NCI-H82 treated with DMSO at 0.1 percent for 48 hours (cell line): Measurements from ENCODE around the gene NOL4L.

ENCODE experiments used
- DNase-seq: peaks from one replicate; lab custom pipeline; 2025; ENCODE audit not compliant: unreplicated experiment; lab: John Stamatoyannopoulos, UW

Gene NOL4L

DNA sequence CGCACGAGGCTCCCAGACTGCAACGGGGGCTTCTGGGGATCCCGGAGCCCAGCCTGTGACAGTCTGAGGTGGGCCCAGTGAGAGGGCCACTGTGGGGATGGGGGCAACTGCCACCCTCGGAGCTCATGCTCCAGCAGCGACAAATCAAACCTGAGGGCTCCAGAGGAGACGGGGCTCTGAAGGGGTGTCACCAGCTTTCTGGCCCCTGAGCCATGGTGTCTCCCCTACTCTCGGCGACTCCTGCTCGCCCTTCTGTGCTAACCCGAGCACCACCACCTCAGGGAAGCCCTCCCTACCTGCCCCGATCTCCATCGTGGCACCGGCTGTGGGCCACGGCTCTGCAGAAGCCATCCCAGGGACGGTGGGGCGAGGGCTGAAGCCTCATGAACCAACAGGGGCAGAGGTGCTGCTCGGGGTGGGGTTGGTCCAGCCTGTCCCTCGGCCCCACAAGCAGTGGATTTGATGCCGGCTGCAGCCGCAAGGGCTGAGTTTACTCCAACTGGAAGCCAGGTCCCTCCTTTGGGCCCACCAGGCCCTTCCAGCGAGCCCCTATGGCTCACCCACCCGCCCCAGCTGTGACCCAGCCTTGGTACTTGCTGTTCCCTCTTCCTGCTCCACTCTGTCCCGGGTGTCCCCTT lies 124.3 kb downstream of the NOL4L start:
- no peak for DNase-seq

GRCh38 chr20:32460231-32460630 lies 124.9 kb downstream of the NOL4L start:
- DNase-seq, result no peak

GRCh38 chr20:32458837-32459220 lies 126.3 kb downstream of the NOL4L start:
- DNase-seq, result no peak

DNA sequence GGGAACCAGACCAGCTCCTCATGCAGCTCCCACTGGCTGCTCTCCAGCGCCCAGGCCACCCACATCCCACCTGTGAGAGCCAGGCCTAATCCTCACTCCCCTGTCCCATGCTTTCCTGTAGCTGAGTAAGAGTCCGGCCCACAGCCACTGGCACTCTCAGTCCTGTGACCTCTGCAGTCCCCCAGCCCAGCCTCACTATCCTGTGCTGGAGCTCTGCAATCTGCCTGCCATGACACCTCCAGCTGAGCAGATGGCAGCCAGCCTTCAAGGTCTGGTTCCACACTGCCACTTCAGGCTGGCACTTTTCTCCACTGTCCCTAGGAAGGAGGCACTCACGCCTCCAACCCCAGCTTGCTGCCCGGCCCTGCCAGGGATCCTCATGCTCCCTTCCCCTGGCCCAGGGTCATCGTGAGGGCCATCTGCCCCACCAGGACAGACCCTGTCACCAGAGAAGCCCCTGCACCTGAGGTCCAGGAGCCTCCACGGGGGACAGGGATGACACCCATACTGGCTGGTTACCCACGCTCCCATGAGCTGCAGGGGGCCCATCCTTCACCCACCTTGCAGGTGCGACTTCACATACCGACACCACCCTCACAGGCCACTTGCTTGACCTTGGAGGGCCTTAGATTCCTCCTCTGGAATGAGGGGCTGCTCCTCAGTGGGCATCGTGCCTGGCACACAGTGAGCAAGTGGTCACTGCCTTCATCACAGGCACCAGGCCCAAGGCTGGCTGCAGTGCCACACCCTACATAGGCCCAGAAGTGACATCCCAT lies 126.9 kb downstream of the NOL4L start:
- DNase-seq, result no peak

GRCh38 chr20:32457479-32457986 lies 127.6 kb downstream of the NOL4L start:
- DNase-seq, result peak; percentile 67

DNA sequence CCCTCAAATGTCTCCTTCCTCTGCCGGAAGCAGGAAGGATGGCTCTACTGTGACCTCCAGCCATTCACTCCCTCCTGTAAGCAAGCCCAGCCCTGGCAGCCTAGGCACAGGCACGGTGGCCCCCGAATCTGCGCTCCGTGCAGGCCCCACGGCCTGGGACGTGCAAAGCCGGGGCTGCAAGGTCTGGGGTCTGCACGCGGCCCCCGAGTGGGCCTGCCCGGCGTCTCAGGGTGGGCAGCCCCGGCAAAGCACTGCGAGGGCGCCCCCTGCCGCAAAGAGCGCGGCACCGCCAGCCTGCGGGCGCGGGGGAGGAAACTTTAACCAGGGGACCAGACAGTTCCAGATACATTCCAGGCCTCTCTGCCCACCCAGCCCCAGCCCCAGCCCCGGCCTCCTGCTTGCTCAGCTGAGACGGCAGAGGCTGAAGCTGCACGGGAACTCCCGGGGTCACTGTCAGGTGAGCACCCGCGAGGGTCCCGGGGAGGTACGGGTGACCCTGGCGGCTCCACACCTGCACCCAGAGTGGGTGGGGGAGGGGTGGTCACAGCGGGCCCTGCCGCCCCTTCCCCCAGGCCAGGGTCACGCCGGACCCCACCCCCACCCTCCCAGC lies 128.2 kb downstream of the NOL4L start:
- DNase-seq, result peak; percentile 35

- no peak for DNase-seq
These were observed 129.0 kb downstream of the NOL4L start for GRCh38 chr20:32455901-32456701.

- DNase-seq, result no peak
These were observed 129.8 kb downstream of the NOL4L start for GRCh38 chr20:32455171-32455900.

DNA sequence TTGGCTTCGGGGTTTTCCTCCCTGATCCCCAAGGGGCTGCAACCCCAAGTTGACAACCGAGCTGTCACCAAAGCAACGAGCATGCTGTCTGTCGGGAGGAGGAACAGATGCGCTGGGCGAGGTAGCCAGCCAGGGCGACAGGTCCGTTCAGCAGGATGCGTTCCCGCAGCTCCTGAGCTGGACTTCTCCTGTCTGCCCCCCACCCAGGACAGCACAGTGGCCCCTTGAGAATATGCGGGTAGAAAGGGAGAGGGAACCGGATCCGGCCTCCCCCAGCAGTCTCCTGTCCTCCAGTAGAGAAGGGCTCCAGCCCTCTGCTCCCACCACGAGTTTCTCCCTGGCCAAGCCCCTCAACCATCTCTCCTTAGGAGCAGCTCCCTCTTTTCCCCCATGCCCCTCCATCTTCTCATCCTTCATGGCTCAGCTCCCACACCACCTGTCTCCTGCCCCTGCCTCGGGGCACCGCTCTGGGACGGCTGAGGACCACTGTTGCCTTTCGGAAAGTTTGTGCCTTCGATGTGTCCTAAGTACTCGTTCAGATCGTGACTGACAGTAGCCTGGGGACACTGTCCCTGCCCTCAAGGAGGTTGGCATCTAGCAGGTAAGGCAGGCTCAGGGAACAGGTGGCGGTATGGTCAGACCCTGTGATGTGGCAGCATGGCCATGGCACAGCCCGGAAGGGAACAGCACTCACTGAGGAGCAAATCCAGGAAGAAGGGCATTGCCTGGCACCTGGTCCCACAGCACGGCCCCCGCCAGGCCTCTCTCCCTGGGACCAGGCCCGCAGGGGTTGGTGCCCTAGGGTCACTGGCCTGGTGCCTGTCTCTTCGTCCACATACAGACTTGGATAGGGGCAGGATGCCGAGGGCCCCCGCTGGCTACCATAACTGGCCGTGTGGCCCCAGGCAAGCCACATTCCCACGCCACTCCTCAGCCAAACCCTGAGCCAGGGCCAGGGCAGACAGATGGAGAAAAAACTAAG lies 130.7 kb downstream of the NOL4L start:
- DNase-seq, result no peak

DNA sequence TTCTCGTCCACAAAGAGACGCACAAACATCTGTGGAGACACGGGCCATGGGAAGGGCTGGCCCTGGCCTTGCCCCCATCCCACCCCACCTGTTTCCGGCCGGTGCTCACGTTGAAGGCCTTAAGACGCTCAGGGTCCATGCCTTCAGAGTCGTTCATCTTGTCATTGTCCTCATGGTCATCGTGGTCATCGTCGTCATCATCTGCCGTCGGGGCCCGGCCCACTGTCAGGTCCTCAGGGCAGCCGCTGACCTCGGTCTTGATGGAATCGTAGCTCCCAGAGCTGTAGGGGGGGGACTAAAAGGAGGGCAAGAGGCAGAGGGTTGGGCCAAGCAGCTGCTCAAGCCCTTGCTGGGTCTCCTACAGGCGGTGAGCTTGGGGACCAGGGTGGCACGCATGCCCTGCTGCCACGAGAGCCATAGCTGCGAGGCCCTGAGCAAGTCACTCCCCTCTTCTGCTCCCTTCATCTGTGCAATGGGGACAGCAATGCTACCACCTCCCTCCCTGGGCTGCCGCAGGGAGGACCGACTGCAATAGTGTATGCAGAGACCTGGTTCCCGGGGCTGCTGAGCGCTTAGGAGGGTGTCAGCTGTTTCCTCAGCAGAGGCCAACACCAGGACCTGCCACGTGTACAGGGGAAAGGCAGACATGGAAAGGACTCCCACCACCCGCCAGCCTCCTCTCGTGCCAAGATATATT lies 131.5 kb downstream of the NOL4L start:
- no peak for DNase-seq

GRCh38 chr20:32452776-32453466 lies 132.2 kb downstream of the NOL4L start:
- DNase-seq, result no peak

DNA sequence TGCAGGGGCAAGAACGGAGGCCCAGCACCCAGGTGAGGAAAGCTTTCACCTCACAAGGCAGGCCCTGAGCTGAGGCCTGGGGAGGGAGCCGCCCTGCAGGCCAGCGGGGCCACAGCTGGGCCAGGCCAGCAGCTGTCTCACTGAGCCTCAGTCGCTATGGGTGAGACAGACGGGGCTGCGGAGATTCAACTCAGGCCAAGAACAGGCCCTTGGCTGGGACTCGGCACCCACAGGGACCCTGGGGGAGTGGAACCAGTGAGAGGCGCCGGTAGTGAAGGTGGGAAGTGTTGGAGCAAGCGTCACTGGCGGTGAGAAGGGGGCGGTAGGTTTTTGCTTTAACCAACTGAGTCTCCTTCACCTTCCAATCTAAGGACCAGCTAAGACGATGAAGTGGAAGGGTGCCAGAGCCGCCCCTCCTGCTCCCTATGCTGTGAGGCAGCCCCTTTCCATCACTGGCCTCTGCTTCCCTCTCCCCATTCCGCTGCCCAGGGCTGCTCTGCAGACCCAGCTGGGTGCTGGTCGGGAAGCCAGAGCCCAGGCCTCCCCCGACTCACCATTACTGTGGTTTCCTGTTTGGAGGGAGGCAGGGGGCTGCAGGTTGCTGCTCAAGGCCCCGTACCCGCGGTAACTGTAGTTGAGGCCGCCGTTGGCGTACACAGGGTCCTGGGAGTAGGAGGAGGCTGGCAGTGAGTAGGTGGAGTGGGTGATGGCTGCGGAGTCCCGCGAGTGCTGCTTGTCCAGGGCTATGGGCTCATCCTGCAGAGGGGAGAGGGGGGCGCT lies 133.3 kb downstream of the NOL4L start:
- no peak for DNase-seq

DNA sequence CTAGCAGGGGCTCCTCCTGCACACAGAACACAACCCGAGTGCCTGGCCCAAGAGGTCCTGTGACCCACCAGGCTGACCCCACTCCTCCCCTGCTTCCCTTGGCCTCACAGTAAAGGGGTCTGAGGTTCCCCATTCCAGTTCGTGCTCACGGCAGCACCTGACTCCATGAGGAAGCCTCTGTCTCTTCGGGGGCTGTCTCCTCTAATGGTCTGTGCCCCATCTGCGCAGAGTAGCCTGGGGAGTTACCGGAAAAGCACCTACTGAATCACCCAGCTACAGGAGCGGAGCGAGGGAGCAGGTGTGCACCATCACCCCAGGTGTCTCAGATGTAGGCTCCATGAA lies 133.8 kb downstream of the NOL4L start:
- DNase-seq, result no peak

GRCh38 chr20:32450484-32451061 lies 134.6 kb downstream of the NOL4L start:
- DNase-seq, result peak; percentile 77

DNA sequence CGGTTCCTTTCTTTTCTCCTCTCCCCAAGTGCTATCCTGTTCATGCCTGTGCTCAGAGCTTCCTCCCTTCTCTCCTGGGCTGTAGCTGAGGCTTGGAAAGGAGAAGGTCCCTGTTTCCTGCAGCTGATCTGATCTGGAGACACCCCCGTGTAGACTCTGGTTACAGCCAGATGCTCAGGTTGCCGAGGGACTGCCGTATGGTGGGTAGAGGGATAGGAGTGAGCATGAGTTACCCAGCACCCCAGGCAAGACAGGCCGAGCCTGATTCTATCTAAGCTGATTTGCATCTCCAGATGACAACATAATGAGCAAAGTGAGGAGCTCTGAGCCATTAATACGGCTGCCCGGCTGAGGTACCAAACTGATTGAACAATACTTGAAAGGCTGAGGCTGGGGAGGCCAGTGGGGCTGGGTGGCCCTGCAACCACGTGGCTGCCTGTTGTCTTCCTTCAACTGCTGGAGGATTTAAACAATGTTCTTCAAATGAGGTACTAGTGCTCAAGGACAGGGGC lies 135.2 kb downstream of the NOL4L start:
- peak; percentile 91 for DNase-seq

DNA sequence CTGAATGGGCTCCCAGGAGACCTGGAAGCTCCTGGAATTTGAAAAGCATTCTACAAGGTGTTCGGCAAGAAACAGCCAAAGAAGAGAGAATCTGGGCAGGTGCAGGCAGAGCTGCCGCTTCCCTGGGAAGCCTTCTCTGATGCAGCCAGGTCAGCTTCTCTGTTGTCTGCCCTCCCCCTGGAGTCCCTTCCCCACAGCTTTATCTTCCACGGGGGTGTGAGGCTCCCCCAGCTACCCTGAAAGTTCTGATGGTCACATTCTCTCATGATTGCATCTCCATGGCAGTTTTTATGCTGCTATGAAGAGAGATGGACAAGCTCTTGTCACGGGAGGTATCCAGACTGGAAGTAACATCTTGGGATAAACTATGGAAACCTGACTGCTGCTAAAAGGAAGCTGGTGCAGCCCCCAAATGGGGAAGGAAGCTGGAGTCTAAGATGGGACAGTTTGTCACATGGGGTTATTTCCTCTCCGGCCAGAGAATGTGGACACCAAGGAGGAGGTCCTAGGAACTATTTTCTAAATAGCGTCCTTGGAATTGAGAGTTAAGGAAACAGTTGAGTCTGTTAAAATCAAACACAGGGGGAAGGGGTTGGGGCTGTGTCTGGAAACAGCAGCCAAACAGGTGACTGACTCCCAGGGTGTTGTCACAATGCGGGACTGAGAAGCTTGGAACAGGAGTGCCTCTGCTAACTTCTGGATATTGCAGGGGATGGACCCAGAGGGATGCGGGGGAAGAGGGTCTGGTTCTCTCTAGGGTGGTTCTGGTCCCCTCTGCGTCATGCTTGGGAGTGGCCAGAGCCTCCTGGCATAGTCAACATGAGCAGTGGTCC lies 135.9 kb downstream of the NOL4L start:
- no peak for DNase-seq
